ENCODE results near the gene CRYGD.

CRYGD gene

GRCh38 chr2:208077276-208077675 is 47.0 kb downstream of the CRYGD start:
- DNase-seq, result no peak

GRCh38 chr2:208074610-208075356 is 49.5 kb downstream of the CRYGD start:
- DNase-seq, result no peak

GRCh38 chr2:208072250-208072892 is 52.0 kb downstream of the CRYGD start:
- peak; percentile 61 for DNase-seq
